Measurements from ENCODE around the gene CD68.

DNA sequence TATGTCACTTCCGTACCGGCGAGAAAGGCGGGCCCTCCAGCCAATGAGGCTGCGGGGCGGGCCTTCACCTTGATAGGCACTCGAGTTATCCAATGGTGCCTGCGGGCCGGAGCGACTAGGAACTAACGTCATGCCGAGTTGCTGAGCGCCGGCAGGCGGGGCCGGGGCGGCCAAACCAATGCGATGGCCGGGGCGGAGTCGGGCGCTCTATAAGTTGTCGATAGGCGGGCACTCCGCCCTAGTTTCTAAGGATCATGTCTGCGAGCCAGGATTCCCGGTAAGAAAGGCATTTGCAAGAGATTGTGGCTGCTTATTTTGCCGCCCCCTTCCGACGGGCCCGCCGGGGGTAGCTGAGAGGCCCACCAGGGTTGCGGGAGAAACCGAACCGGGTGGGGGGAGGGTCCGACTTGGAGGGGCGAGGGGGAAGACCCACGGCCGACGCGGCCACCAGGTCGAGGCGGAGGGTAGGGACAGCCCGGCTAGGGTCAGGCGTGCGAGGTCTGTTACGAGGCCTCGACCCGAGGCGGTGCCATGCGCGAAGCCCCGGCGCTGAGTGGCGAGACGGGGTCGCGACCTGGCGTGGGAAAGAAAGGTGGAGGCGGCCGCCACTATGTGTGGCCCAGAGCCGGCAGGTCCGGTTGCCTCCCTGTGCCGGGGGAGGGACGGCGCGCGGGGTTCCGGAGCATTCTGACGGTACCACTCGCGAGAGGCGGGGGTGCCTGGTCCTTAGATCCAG lies 6.7 kb upstream of the CD68 start:
- TF ChIP-seq CTCF (IDR thresholded peaks at IDR 0.05; ENCODE audit: low read depth, low read length) (no peak), EZH2phosphoT487 (IDR thresholded peaks at IDR 0.05; ENCODE audit: low read depth) (no peak)

Data from OCI-LY3 (cell line).